ENCODE data around the gene IRF2BPL.

IRF2BPL gene

GRCh38 chr14:77014004-77014604, 14.4 kb downstream of the IRF2BPL start:
- TF ChIP-seq CTCF (conservative IDR thresholded peaks at IDR 0.05; ENCODE audit: low read length), result no peak
- no peak overlapping the region for H3K4me3 ChIP-seq (ENCODE audit: low read length)

GRCh38 chr14:77012193-77012765, 16.2 kb downstream of the IRF2BPL start:
- DNase-seq (ENCODE audit: low read depth), result no peak
- TF ChIP-seq CTCF (conservative IDR thresholded peaks at IDR 0.05; ENCODE audit: low read length), result no peak
- no peak overlapping the region for H3K4me3 ChIP-seq (ENCODE audit: low read length)

More at GRCh38 chr14:77014004-77014604, 14.4 kb downstream of the IRF2BPL start:
- DNase-seq (ENCODE audit: low read depth), result peak; percentile 61

GRCh38 chr14:77011245-77011644, 17.3 kb downstream of the IRF2BPL start:
- H3K4me3 ChIP-seq (ENCODE audit: low read length), result no peak overlapping the region
- TF ChIP-seq CTCF (conservative IDR thresholded peaks at IDR 0.05; ENCODE audit: low read length), result no peak
- no peak for DNase-seq (ENCODE audit: low read depth)

- no peak for TF ChIP-seq CTCF (conservative IDR thresholded peaks at IDR 0.05; ENCODE audit: low read length)
- DNase-seq (ENCODE audit: low read depth), result no peak
- H3K4me3 ChIP-seq (ENCODE audit: low read length), result no peak overlapping the region
Measured at GRCh38 chr14:77009014-77009413, 19.5 kb downstream of the IRF2BPL start.

- no peak overlapping the region for H3K4me3 ChIP-seq (ENCODE audit: low read length)
- no peak for DNase-seq (ENCODE audit: low read depth)
- TF ChIP-seq CTCF (conservative IDR thresholded peaks at IDR 0.05; ENCODE audit: low read length), result no peak
Measured at GRCh38 chr14:77008541-77008940, 20.0 kb downstream of the IRF2BPL start.

GRCh38 chr14:77007975-77008421, 20.5 kb downstream of the IRF2BPL start:
- H3K4me3 ChIP-seq (ENCODE audit: low read length), result no peak overlapping the region
- no peak for DNase-seq (ENCODE audit: low read depth)
- no peak for TF ChIP-seq CTCF (conservative IDR thresholded peaks at IDR 0.05; ENCODE audit: low read length)
